ENCODE results near the gene YARS1. TPM values are rescaled to one million over a fixed set of nuclear protein-coding genes. Genes with fewer than 3 reads are reported as not detected.

The YARS1 gene
- total and polyA plus RNA-seq, 2 of the 13 experiments (the other 11 are each of a cell fraction or from before 2014, with no cell fraction given): 50.1 to 113 TPM

DNA sequence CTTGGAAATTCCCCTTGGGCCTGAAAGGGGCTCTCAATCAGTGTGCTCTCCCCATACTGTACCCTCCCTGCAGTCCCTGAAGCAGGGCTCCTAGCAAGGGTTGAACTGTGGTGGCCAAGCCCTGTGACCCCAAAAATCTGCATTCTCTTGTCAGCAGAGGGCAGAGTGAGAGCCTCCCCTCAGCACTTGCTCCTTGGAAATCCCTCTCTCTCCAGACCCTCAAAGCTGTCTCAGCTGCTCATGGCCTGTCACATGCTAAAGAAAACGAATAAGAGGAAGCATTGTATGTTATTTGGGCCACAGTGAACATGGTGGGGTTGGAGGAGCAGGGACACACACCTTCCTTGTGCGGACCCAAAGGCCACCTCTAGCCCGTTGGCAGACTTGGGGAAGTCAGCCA is 67.4 kb downstream of the YARS1 start (continued):
- TF ChIP-seq, protein P1, sequence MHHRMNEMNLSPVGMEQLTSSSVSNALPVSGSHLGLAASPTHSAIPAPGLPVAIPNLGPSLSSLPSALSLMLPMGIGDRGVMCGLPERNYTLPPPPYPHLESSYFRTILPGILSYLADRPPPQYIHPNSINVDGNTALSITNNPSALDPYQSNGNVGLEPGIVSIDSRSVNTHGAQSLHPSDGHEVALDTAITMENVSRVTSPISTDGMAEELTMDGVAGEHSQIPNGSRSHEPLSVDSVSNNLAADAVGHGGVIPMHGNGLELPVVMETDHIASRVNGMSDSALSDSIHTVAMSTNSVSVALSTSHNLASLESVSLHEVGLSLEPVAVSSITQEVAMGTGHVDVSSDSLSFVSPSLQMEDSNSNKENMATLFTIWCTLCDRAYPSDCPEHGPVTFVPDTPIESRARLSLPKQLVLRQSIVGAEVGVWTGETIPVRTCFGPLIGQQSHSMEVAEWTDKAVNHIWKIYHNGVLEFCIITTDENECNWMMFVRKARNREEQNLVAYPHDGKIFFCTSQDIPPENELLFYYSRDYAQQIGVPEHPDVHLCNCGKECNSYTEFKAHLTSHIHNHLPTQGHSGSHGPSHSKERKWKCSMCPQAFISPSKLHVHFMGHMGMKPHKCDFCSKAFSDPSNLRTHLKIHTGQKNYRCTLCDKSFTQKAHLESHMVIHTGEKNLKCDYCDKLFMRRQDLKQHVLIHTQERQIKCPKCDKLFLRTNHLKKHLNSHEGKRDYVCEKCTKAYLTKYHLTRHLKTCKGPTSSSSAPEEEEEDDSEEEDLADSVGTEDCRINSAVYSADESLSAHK (CRISPR knock-in tag; IDR thresholded peaks at IDR 0.05; ENCODE audit: borderline replicate concordance): no peak
- TF ChIP-seq, protein P2, sequence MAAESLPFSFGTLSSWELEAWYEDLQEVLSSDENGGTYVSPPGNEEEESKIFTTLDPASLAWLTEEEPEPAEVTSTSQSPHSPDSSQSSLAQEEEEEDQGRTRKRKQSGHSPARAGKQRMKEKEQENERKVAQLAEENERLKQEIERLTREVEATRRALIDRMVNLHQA (CRISPR knock-in tag; IDR thresholded peaks at IDR 0.05): no peak

DNA sequence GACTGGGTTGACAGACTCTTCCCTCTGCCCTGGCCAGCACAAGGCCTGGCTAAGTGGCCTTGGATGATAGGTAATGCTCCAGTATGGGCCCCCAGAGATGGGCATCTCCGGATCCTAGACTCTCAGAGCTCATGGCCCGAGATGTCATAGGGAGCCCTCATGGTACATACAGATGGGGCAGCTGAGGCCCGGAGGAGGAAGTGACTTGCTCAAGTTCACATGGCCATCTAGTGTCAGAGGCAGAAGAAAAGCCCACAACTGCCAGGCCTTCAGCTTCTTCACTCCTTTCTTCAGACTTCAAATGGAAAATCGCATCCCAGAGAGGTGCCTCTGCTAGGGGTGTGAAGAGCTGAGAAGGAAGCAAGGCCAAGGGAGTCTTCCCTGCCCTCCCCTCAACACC is 67.8 kb downstream of the YARS1 start:
- ChIA-PET POLR2A (interaction anchor here (0.7 to 1.1 kb wide), 2 partner anchors 12 to 21 kb away, joined by 3 to 4 read pairs; no protein-coding TSS in a partner anchor), CTCF (ENCODE audit: low intra/inter-chr PET ratio, low total read pairs) (no interaction called here)
- Histone ChIP-seq H3K27ac (ENCODE audit: extremely low read length, insufficient read depth, low read length) (no peak overlapping the region), H3K79me2 (ENCODE audit: insufficient read depth, low read length) (peaks cover 19% of the 10 kb centered on the region), H2AFZ (ENCODE audit: low read length) (no peak overlapping the region), H4K20me1 (ENCODE audit: insufficient read depth, low read length) (no peaks in the 10 kb centered on the region), H3K4me3 (replicated peaks in 1 of 3; ENCODE audit: insufficient read depth in 1 of 3, low read depth in 2 of 3, low read length in 3 of 3) (no peak overlapping the region), H3K27me3 (ENCODE audit: control insufficient read depth in 1 of 2, insufficient read depth in 2 of 2, low read length in 2 of 2) (no peaks in the 10 kb centered on the region), H3K9me3 (ENCODE audit: low read length) (no peaks in the 10 kb centered on the region), H3K4me1 (ENCODE audit: insufficient read depth, low read length) (peaks cover 15% of the 10 kb centered on the region), H3K9ac (ENCODE audit: insufficient read depth, low read depth, low read length) (no peak overlapping the region), H3K4me2 (ENCODE audit: low read depth, low read length) (no peak overlapping the region), H3K36me3 (replicated peaks in 1 of 2; ENCODE audit: control insufficient read depth in 1 of 2, insufficient read depth in 2 of 2, low read length in 2 of 2) (peaks cover 4 to 6% of the 10 kb centered on the region in 2 experiments; a peak in 2 of 5 replicates)
- ATAC-seq (no peak), DNase-seq (ENCODE audit: low spot score) (no peak), FAIRE-seq (no peak)
- TF ChIP-seq, protein P3, sequence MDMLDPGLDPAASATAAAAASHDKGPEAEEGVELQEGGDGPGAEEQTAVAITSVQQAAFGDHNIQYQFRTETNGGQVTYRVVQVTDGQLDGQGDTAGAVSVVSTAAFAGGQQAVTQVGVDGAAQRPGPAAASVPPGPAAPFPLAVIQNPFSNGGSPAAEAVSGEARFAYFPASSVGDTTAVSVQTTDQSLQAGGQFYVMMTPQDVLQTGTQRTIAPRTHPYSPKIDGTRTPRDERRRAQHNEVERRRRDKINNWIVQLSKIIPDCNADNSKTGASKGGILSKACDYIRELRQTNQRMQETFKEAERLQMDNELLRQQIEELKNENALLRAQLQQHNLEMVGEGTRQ (IDR thresholded peaks at IDR 0.05; ENCODE audit: low read depth, low read length): no peak
- TF ChIP-seq, protein P3 (CRISPR knock-in tag; IDR thresholded peaks at IDR 0.05; ENCODE audit: borderline replicate concordance): no peak
- TF ChIP-seq, protein P4, sequence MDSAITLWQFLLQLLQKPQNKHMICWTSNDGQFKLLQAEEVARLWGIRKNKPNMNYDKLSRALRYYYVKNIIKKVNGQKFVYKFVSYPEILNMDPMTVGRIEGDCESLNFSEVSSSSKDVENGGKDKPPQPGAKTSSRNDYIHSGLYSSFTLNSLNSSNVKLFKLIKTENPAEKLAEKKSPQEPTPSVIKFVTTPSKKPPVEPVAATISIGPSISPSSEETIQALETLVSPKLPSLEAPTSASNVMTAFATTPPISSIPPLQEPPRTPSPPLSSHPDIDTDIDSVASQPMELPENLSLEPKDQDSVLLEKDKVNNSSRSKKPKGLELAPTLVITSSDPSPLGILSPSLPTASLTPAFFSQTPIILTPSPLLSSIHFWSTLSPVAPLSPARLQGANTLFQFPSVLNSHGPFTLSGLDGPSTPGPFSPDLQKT (CRISPR knock-in tag; IDR thresholded peaks at IDR 0.05; ENCODE audit: borderline replicate concordance): no peak
- no peak for TF ChIP-seq NFE2L2 (IDR thresholded peaks at IDR 0.05; ENCODE audit: low read length)
- no peak for TF ChIP-seq GATA4 (IDR thresholded peaks at IDR 0.05; ENCODE audit: borderline replicate concordance, low read depth)
- TF ChIP-seq, protein P5, sequence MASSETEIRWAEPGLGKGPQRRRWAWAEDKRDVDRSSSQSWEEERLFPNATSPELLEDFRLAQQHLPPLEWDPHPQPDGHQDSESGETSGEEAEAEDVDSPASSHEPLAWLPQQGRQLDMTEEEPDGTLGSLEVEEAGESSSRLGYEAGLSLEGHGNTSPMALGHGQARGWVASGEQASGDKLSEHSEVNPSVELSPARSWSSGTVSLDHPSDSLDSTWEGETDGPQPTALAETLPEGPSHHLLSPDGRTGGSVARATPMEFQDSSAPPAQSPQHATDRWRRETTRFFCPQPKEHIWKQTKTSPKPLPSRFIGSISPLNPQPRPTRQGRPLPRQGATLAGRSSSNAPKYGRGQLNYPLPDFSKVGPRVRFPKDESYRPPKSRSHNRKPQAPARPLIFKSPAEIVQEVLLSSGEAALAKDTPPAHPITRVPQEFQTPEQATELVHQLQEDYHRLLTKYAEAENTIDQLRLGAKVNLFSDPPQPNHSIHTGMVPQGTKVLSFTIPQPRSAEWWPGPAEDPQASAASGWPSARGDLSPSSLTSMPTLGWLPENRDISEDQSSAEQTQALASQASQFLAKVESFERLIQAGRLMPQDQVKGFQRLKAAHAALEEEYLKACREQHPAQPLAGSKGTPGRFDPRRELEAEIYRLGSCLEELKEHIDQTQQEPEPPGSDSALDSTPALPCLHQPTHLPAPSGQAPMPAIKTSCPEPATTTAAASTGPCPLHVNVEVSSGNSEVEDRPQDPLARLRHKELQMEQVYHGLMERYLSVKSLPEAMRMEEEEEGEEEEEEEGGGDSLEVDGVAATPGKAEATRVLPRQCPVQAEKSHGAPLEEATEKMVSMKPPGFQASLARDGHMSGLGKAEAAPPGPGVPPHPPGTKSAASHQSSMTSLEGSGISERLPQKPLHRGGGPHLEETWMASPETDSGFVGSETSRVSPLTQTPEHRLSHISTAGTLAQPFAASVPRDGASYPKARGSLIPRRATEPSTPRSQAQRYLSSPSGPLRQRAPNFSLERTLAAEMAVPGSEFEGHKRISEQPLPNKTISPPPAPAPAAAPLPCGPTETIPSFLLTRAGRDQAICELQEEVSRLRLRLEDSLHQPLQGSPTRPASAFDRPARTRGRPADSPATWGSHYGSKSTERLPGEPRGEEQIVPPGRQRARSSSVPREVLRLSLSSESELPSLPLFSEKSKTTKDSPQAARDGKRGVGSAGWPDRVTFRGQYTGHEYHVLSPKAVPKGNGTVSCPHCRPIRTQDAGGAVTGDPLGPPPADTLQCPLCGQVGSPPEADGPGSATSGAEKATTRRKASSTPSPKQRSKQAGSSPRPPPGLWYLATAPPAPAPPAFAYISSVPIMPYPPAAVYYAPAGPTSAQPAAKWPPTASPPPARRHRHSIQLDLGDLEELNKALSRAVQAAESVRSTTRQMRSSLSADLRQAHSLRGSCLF (CRISPR knock-in tag; IDR thresholded peaks at IDR 0.05; ENCODE audit: borderline replicate concordance): no peak
- in situ Hi-C loops (cut with HindIII; ENCODE audit: extremely low pct_ligation_motif_present, low pct_unique_long_range_greater_than_20kb) (no loop called here), intact Hi-C loops (cut with micrococcal nuclease; ENCODE audit: unreplicated experiment) (no loop called here)
- no TSS peak for BruUV-seq (replicated peaks)
- 100% methylated on average over 1 of the region's 4 CpGs for WGBS (ENCODE audit: low lambda C conversion rate)

Data from HepG2 (cell line).